H9 (cell line): ENCODE results near the gene WBP1. TPM values are rescaled to one million over a fixed set of nuclear protein-coding genes. Genes with fewer than 3 reads are reported as not detected.

ENCODE experiments used
- DNase-seq: peaks from one replicate; pipeline ENCODE4 v3.0.0-alpha.2; 2017
- H2AFZ ChIP-seq: one replicate; pipeline ENCODE4 v1.6.1; 2013; ENCODE audit warnings: mild to moderate bottlenecking, low read length, control low read depth, moderate library complexity
- H2AK5ac ChIP-seq: 2 replicates; pipeline ENCODE4 v1.6.1; 2013; ENCODE audit warnings: low read length, control low read depth, mixed read lengths; ENCODE audit not compliant: insufficient read length
- H2BK120ac ChIP-seq: one replicate; pipeline ENCODE4 v1.6.1; 2013; ENCODE audit warnings: low read depth, mild to moderate bottlenecking, low read length, control low read depth, inconsistent platforms; ENCODE audit not compliant: poor library complexity, severe bottlenecking
- H2BK12ac ChIP-seq: 2 replicates; pipeline ENCODE4 v1.6.1; 2013; ENCODE audit warnings: low read length, control low read depth, mixed read lengths, low read depth; ENCODE audit not compliant: insufficient read length
- H2BK15ac ChIP-seq: 2 replicates; pipeline ENCODE4 v1.6.1; 2013; ENCODE audit warnings: low read depth, low read length, control low read depth
- H2BK20ac ChIP-seq: one replicate; pipeline ENCODE4 v1.6.1; 2013; ENCODE audit warnings: low read depth, mild to moderate bottlenecking, low read length, control low read depth, inconsistent platforms; ENCODE audit not compliant: poor library complexity, severe bottlenecking
- H2BK5ac ChIP-seq: 2 replicates; pipeline ENCODE4 v1.6.1; 2013; ENCODE audit warnings: low read length, control low read depth, mixed read lengths; ENCODE audit not compliant: insufficient read length
- H3K14ac ChIP-seq: 2 replicates; pipeline ENCODE4 v1.6.1; 2013; ENCODE audit warnings: low read length, control low read depth; ENCODE audit not compliant: insufficient read depth
- H3K18ac ChIP-seq: 2 replicates; pipeline ENCODE4 v1.6.1; 2013; ENCODE audit warnings: low read depth, mild to moderate bottlenecking, mixed read lengths, low read length, control low read depth; ENCODE audit not compliant: insufficient read length
- H3K23ac ChIP-seq: 2 replicates; pipeline ENCODE4 v1.6.1; 2013; ENCODE audit warnings: low read length, control low read depth, mixed read lengths, low read depth; ENCODE audit not compliant: insufficient read length
- H3K23me2 ChIP-seq: 2 replicates; pipeline ENCODE4 v1.6.1; 2013; ENCODE audit warnings: low read depth, mild to moderate bottlenecking, mixed read lengths, low read length, control low read depth; ENCODE audit not compliant: insufficient read length, poor library complexity, severe bottlenecking
- H3K27ac ChIP-seq: 2 replicates; pipeline ENCODE4 v1.5.1; 2013; ENCODE audit warnings: low read length, control low read depth, mixed read lengths, low read depth; ENCODE audit not compliant: insufficient read length
- H3K27me3 ChIP-seq: 2 replicates; pipeline ENCODE4 v1.6.1; 2013; ENCODE audit warnings: low read length, control low read depth, inconsistent platforms; ENCODE audit not compliant: insufficient read depth
- H3K4ac ChIP-seq: 2 replicates; pipeline ENCODE4 v1.6.1; 2013; ENCODE audit warnings: low read depth, mild to moderate bottlenecking, control low read depth, inconsistent platforms, low read length, moderate library complexity
- H3K4me1 ChIP-seq: 2 replicates; pipeline ENCODE4 v1.6.1; 2013; ENCODE audit warnings: low read length, control low read depth, inconsistent platforms; ENCODE audit not compliant: insufficient read depth
- H3K4me2 ChIP-seq: 2 replicates; pipeline ENCODE4 v1.6.1; 2013; ENCODE audit warnings: low read length, control low read depth, mixed read lengths; ENCODE audit not compliant: insufficient read length, insufficient read depth
- H3K56ac ChIP-seq: 2 replicates; pipeline ENCODE4 v1.6.1; 2013; ENCODE audit warnings: low read depth, mild to moderate bottlenecking, mixed read lengths, low read length, control low read depth; ENCODE audit not compliant: insufficient read length
- H3K79me1 ChIP-seq: 2 replicates; pipeline ENCODE4 v1.6.1; 2013; ENCODE audit warnings: low read depth, mild to moderate bottlenecking, moderate library complexity, low read length, control low read depth, inconsistent platforms; ENCODE audit not compliant: insufficient read depth, poor library complexity, severe bottlenecking
- H3K79me2 ChIP-seq: 2 replicates; pipeline ENCODE4 v1.6.1; 2013; ENCODE audit warnings: low read length, control low read depth, inconsistent platforms; ENCODE audit not compliant: insufficient read depth
- H3K9ac ChIP-seq: 2 replicates; pipeline ENCODE4 v1.6.1; 2013; ENCODE audit warnings: low read length, control low read depth, mixed read lengths; ENCODE audit not compliant: insufficient read length; ENCODE audit errors: extremely low read depth
- H3K9me3 ChIP-seq: one replicate; pipeline ENCODE4 v1.6.1; 2013; ENCODE audit warnings: low read depth, low read length, inconsistent platforms; ENCODE audit not compliant: control insufficient read depth
- H3T11ph ChIP-seq: one replicate; pipeline ENCODE4 v1.6.1; 2013; ENCODE audit warnings: mild to moderate bottlenecking, low read length, control low read depth, inconsistent platforms
- H4K20me1 ChIP-seq: one replicate; pipeline ENCODE4 v1.6.1; 2013; ENCODE audit not compliant: control insufficient read depth, insufficient read length, insufficient read depth
- H4K5ac ChIP-seq: 2 replicates; pipeline ENCODE4 v1.6.1; 2013; ENCODE audit warnings: low read depth, mild to moderate bottlenecking, mixed read lengths, low read length, control low read depth; ENCODE audit not compliant: insufficient read length
- H4K8ac ChIP-seq: replicated peaks from 2 replicates; pipeline ENCODE4 v1.6.1; 2013; ENCODE audit warnings: low read length, control low read depth, mixed read lengths, low read depth; ENCODE audit not compliant: insufficient read length
- H4K91ac ChIP-seq: 2 replicates; pipeline ENCODE4 v1.6.1; 2013; ENCODE audit warnings: low read depth, mild to moderate bottlenecking, moderate library complexity, mixed read lengths, low read length, control low read depth; ENCODE audit not compliant: insufficient read length
- H3K27ac Mint-ChIP-seq, 3 experiments: 2 replicates in 2 of 3; 3 replicates in 1 of 3; pipeline ENCODE4 v1.8.0; 2020 to 2021; ENCODE audit warnings: mixed read lengths in 3 of 3, mild to moderate bottlenecking in 1 of 3, moderate library complexity in 1 of 3
- H3K27me3 Mint-ChIP-seq: 2 replicates; pipeline ENCODE4 v1.8.0; 2021; ENCODE audit warnings: low read depth, mild to moderate bottlenecking, moderate library complexity, mixed read lengths
- H3K36me3 Mint-ChIP-seq, 3 experiments: 2 replicates in 2 of 3; 3 replicates in 1 of 3; pipeline ENCODE4 v1.8.0; 2020 to 2021; ENCODE audit warnings: low read depth in 3 of 3, mixed read lengths in 3 of 3; ENCODE audit not compliant: insufficient read depth in 1 of 3
- H3K4me1 Mint-ChIP-seq, 2 experiments: 2 replicates each; pipeline ENCODE4 v1.8.0; 2020; ENCODE audit warnings: mixed read lengths in 2 of 2
- H3K4me3 Mint-ChIP-seq, 2 experiments: 2 replicates in 1 of 2; 3 replicates in 1 of 2; pipeline ENCODE4 v1.8.0; 2020 to 2021; ENCODE audit warnings: mild to moderate bottlenecking in 2 of 2, mixed read lengths in 2 of 2, moderate library complexity in 1 of 2
- H3K9me3 Mint-ChIP-seq, 2 experiments: 2 replicates in 1 of 2; 3 replicates in 1 of 2; pipeline ENCODE4 v1.8.0; 2020; ENCODE audit warnings: mild to moderate bottlenecking in 2 of 2, mixed read lengths in 2 of 2, moderate library complexity in 1 of 2
- WGBS: extraction: QIAGEN DNeasy Blood & Tissue Kit; methylation state at CpG from one replicate; pipeline ENCODE4 v1.1.7; 2013; ENCODE audit warnings: missing lambda C conversion rate, low lambda C conversion rate, mixed read lengths; ENCODE audit not compliant: insufficient read length; ENCODE audit errors: extremely low coverage; 5-methylcytosine and 5-hydroxymethylcytosine counted together
- total RNA-seq: library from RNA; stranded (reverse); gene quantifications from 2 replicates; pipeline ENCODE4 v1.2.1, GENCODE V29; 2021
- TF ChIP-seq, protein P1 (sequence below): fragments of 200-600 bp; sonication (generic); conservative IDR thresholded peaks from 3 replicates; pipeline ENCODE4 v1.8.0; 2021; ENCODE audit warnings: antibody characterized with exemption, mild to moderate bottlenecking

The WBP1 gene
- total RNA-seq, 1 experiment from 2014 or later: 82.1 TPM

DNA sequence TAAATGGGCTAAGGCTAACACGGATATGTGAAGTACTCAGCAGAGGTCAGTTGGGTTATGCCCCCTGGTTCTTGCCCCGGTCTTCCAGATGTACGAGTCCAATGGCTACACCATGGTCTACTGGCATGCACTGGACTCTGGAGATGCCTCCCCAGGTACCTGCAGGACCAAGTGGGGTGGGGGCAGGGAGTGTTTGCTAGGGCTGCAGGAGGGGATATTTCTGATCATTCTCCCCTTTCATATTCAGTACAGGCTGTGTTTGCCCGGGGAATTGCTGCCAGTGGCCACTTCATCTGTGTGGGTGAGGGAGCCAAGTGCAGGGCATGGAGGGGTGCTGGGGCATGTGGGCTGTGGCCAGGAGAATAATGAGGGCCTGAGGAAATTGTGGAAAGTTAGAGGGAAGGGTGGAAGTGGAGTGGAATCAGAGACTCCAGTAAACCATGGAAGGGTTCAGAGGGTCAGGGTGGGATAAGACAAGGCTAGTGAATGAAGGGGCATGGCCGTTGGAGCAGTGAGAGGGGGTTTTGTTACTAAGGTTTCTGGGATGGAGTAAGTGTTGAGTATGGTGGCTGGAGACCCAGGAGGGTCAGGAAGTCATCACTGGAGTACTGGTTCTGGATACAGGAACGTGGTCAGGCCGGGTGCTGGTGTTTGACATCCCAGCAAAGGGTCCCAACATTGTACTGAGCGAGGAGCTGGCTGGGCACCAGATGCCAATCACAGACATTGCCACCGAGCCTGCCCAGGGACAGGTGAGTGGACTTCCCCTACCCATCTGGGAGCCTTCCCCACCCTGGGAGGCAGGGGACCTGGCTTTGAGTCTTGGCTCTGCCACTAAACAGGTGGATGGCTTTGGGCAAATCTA, 34.8 kb upstream of the WBP1 start:
- Mint-ChIP-seq H3K4me1 (peaks cover 11 to 14% of the 10 kb centered on the region in 2 experiments), H3K9me3 (no peaks in the 10 kb centered on the region; a peak in 1 of 5 replicates), H3K4me3 (peak overlapping the region; percentile 94 to 98; a peak in 3 of 5 replicates), H3K27me3 (peaks cover 25% of the 10 kb centered on the region), H3K36me3 (peaks cover 17 to 46% (median 42%) of the 10 kb centered on the region in 3 experiments), H3K27ac (no peak overlapping the region)
- H2BK15ac ChIP-seq: no peak overlapping the region
- H3K4me2 ChIP-seq: no peak overlapping the region
- no peak overlapping the region for H4K5ac ChIP-seq
- no peaks in the 10 kb centered on the region for H4K20me1 ChIP-seq
- H3K79me1 ChIP-seq: no peaks in the 10 kb centered on the region
- H2AFZ ChIP-seq: no peak overlapping the region
- H3K9me3 ChIP-seq: no peaks in the 10 kb centered on the region
- no peak overlapping the region for H2AK5ac ChIP-seq
- H3K56ac ChIP-seq: no peak overlapping the region
- no peaks in the 10 kb centered on the region for H3K4me1 ChIP-seq
- no peak overlapping the region for H2BK12ac ChIP-seq
- H3K27ac ChIP-seq: no peak overlapping the region
- H2BK20ac ChIP-seq: no peak overlapping the region
- TF ChIP-seq, protein P1, sequence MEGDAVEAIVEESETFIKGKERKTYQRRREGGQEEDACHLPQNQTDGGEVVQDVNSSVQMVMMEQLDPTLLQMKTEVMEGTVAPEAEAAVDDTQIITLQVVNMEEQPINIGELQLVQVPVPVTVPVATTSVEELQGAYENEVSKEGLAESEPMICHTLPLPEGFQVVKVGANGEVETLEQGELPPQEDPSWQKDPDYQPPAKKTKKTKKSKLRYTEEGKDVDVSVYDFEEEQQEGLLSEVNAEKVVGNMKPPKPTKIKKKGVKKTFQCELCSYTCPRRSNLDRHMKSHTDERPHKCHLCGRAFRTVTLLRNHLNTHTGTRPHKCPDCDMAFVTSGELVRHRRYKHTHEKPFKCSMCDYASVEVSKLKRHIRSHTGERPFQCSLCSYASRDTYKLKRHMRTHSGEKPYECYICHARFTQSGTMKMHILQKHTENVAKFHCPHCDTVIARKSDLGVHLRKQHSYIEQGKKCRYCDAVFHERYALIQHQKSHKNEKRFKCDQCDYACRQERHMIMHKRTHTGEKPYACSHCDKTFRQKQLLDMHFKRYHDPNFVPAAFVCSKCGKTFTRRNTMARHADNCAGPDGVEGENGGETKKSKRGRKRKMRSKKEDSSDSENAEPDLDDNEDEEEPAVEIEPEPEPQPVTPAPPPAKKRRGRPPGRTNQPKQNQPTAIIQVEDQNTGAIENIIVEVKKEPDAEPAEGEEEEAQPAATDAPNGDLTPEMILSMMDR: no peak
- H3K79me2 ChIP-seq: no peaks in the 10 kb centered on the region
- no peak overlapping the region for H3K23ac ChIP-seq
- no peak overlapping the region for H3T11ph ChIP-seq
- H3K9ac ChIP-seq: no peak overlapping the region
- H3K4ac ChIP-seq: no peak overlapping the region
- H2BK5ac ChIP-seq: no peak overlapping the region
- no peak overlapping the region for H3K14ac ChIP-seq
- WGBS: no CpG with 5 or more reads among the region's 9 CpGs
- no peak overlapping the region for H2BK120ac ChIP-seq
- H3K27me3 ChIP-seq: no peaks in the 10 kb centered on the region
- H4K8ac ChIP-seq: no peak overlapping the region
- no peak overlapping the region for H3K18ac ChIP-seq
- no peak for DNase-seq
- H4K91ac ChIP-seq: no peak overlapping the region
- peaks cover 9% of the 10 kb centered on the region for H3K23me2 ChIP-seq
